HG02973 (cell line): ENCODE results near the gene SLC38A10.

ENCODE experiments used
- ATAC-seq: cut with Tn5 transposase; IDR thresholded peaks from one replicate; pipeline ENCODE4 v1.9.1; 2021; ENCODE audit warnings: moderate library complexity; ENCODE audit not compliant: unreplicated experiment

SLC38A10 gene

GRCh38 chr17:81295031-81295675 is at the start of gene SLC38A10:
TSS of gene SLC38A10 (minus strand) at chr17:81295307. CDS start at chr17:81294921, 386 bp downstream.
- ATAC-seq, result peak; percentile 82

- no peak for ATAC-seq
Measured at GRCh38 chr17:81342269-81343070, 47.4 kb upstream of the SLC38A10 start.

GRCh38 chr17:81341516-81342268 is 46.6 kb upstream of the SLC38A10 start:
- ATAC-seq, result no peak

- no peak for ATAC-seq
Measured at GRCh38 chr17:81340607-81341515, 45.8 kb upstream of the SLC38A10 start.

- ATAC-seq, result no peak
Measured at GRCh38 chr17:81339534-81340296, 44.6 kb upstream of the SLC38A10 start.

- no peak for ATAC-seq
Measured at GRCh38 chr17:81339191-81339533, 44.1 kb upstream of the SLC38A10 start.

GRCh38 chr17:81338274-81339190 is 43.4 kb upstream of the SLC38A10 start:
- no peak for ATAC-seq

GRCh38 chr17:81337476-81337879 is 42.4 kb upstream of the SLC38A10 start:
- no peak for ATAC-seq

GRCh38 chr17:81336930-81337325 is 41.8 kb upstream of the SLC38A10 start:
- no peak for ATAC-seq

- ATAC-seq, result no peak
Measured at GRCh38 chr17:81336296-81336929, 41.3 kb upstream of the SLC38A10 start.

- ATAC-seq, result no peak
Measured at GRCh38 chr17:81335773-81336157, 40.7 kb upstream of the SLC38A10 start.

- ATAC-seq, result no peak
Measured at GRCh38 chr17:81334987-81335772, 40.1 kb upstream of the SLC38A10 start.

- no peak for ATAC-seq
Measured at GRCh38 chr17:81334391-81334901, 39.3 kb upstream of the SLC38A10 start.

GRCh38 chr17:81333616-81334368 is 38.7 kb upstream of the SLC38A10 start:
- ATAC-seq, result no peak

GRCh38 chr17:81332914-81333528 is 37.9 kb upstream of the SLC38A10 start:
- ATAC-seq, result no peak

GRCh38 chr17:81332118-81332834 is 37.2 kb upstream of the SLC38A10 start:
- no peak for ATAC-seq
